Activated T-cell treated with anti-CD3 and anti-CD28 coated beads for 4 hours (primary cell): ENCODE data around the gene PCMTD2.

Experiments
- DNase-seq: peaks from one replicate; pipeline ENCODE4 v3.0.0-alpha.2; 2020

PCMTD2 gene

DNA sequence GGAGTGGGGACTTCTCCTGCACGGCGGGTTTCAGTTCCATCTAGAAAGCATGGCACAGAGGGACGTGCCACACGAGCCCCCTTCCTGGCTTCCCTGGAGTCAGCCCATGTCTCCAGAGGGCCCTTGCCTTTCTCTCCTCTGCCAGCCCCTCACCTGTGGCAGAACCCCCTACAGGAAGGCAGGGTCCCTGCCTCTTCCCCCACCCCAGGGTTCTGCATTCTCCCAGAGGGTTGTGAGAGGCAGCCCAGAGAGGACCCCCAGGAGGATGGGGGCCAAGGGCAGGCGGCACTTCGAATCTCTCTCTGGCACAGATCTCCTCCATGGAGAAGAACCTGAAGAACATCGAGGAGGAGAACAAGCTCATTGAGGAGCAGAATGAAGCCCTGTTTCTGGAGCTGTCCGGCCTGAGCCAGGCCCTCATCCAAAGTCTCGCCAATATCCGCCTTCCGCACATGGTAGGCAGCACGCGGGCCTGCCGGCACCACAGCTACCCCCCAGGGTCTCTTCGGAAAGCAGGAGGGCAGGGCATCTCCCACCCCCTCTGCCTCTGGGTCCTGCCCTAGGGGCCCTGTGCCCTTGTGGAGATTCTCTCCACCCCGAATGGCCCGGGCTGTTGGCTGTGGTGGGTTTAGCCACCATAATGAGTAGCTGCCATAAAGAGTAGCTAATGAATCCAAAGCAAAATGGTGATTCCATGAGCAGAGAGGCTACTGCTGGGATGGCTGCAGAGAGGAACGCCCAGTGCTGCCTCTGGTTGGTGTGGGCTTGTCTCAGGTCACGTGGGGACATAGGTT is 15.9 kb upstream of the PCMTD2 start:
- no peak for DNase-seq

DNA sequence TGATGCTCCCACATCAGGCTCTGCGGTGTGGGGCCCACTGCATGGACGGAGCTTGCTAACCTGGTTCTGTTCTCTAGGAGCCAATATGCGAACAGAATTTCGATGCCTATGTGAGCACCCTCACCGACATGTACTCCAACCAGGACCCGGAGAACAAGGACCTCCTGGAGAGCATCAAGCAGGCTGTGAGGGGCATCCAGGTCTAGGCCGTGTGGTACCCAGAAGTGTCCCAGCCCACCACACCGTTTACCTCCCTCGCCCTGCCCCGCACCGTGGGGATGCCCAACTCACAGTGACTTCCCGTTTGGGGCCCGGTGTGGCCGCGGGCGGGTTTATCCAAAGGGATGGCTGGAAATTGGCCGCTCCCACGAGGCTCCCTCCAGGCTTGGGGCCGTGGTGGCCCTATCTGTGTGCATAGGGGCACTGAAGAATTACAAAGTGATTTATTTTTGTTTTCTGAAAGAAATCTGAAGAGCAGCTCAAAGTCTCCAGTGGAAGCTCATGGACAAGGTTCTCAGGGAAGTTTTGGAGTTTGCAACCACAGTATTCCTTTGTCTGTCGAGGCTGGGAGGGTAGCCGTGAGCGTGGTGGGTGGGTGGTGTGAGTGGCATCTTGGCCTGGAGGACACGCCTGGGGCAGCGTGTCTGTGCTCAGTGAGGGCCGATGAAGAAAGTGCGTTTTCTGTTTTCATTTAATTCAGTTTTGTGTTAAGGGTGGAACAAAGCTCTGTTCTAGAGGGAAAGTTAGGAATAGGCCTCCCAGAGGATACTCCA is 15.1 kb upstream of the PCMTD2 start:
- DNase-seq = no peak

DNA sequence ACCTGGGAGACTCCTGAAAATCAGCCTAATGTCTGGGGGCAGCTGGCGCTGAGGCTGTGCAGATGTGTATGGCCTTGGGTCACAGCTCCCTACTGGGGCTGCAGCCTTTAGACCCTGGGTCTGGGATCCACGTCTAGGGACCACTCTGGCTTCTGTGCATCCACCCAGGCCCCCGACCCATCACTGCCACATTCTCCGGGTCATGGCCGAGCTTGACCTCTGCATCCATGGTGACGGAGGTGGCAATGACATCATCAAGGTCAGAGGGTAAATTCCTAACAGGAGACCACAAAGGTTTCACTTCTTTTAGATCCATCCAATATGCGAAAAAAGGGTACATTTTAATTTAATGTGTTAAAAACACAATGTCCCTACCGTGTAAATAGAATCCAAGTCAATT is 14.5 kb upstream of the PCMTD2 start:
- DNase-seq = no peak

DNA sequence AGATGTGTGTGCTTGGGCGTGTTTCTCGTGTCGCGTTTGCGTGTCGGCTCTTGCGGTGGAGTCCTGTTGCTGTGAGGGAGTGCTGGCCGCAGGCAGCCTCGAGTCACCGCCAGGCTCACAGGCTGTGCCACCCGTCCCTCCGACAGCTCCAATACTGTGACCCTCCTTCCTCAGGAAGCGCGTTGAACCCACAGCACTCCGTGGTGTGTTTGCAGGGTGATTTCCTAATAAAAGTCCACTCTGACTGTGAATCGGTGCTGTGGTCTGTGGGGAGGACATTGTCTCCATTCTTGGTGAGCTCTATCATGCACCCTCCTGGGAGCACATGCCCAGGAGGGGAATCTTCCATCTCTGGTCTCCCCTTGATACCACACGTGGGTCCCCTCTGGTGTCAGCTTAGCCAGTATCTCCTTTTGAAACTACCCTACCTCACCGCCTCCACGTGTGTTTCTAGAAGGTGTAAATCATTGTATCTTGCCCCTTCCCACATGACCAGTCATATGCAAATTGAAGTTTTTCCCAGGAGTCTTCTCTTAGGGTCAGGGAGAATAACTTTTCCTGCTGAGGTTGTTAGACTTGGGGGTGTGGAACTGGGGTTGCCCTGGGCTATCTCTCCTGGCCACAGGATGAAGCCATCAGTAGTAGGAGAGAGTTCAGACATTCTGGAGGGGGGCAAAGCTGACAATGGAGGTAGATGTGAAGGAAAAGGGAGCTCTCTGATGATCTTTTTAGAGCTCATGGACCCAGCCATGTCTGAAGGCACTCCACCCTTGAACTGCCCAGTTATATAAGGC is 13.3 kb upstream of the PCMTD2 start:
- no peak for DNase-seq

DNA sequence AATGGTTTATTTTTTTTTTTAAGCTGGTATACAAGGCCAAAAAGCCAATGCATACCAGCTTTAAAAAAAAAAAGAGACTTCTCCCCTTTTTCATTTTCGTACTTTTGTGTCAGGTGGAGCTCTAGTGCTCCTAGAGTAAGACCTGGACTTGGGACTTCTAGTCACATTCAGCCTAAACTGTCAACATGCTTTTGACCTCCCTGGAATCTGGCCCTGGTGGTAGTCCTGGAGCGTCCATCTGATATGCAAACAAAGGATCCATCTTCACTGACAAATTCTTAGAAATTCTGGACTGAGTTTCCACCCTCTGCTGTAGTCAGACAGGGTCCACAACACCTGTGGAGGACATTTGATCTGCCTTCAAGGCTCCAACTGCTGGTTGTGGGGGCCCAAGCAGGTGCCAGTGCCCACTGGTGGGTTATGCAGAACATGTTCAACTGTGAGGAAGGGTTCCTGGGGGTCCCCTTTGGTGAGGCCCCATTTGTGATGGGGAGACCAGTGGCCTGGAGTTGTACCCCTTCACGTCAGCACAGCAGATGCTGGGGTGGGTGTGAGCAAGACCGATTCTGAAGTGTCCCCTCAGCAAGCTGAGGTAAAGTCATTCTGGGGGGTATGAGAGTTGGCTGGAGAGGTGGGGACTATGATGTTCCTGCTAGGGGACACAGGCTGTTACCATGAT is 12.6 kb upstream of the PCMTD2 start:
- DNase-seq = no peak

DNA sequence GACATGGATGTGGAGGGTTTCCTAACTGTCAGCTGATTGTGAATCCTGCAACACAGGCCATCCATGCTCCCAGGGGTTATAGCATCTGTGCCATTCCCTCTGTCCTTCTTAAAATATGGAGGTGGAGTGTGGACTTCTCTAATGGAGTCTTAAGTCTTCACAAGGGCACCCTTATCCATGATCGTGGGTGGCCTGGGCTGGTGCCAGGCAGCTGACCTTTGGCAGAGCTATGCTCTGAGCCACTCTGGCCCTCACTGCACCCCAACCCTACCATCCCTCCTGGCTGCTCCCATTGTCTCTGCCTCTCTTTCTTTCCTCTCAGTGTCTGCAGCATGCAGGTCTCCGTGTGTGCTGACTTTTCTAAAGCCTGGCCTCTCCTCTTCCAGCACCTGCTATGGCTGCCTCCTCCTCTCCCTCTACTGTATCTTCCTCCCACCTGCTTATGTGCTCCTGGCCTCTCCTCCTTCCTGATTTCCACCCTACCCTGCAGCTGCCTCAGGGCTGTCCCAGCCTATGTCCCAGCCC is 11.2 kb upstream of the PCMTD2 start:
- DNase-seq = no peak

DNA sequence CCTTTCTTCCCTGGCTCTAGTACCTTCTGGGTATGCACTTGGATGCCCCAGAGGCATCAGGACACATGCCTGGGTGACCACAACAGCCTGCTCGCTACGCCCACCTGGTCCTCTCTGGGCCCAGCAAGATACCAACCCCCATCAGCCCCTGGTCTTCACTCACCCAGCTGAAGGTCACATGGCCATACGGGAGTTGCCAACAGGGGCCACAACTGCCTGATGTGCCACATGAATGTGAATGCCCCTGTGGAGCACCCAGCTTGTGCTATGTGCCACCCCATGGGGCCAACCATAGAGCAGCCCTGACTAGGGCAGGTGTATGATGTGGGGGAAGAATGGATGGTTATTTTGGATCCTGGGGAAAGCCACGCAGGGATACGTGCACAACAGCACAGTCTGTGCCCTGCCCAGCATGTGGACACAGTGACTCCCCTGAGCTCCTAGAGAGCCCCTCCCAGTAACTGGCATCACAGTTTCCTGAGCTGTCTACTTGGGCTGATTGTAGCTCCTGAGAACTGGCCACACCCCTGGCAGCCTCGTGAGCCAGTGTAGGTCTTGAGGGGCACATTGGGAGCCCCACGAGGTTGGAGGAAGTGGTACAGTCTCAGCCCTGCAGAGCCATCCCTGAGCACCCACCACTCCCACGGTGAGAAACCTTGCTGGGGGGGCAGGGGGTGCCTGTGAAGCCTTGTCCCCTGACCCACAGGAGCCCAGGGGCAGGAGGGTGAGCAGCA is 10.5 kb upstream of the PCMTD2 start:
- no peak for DNase-seq

DNA sequence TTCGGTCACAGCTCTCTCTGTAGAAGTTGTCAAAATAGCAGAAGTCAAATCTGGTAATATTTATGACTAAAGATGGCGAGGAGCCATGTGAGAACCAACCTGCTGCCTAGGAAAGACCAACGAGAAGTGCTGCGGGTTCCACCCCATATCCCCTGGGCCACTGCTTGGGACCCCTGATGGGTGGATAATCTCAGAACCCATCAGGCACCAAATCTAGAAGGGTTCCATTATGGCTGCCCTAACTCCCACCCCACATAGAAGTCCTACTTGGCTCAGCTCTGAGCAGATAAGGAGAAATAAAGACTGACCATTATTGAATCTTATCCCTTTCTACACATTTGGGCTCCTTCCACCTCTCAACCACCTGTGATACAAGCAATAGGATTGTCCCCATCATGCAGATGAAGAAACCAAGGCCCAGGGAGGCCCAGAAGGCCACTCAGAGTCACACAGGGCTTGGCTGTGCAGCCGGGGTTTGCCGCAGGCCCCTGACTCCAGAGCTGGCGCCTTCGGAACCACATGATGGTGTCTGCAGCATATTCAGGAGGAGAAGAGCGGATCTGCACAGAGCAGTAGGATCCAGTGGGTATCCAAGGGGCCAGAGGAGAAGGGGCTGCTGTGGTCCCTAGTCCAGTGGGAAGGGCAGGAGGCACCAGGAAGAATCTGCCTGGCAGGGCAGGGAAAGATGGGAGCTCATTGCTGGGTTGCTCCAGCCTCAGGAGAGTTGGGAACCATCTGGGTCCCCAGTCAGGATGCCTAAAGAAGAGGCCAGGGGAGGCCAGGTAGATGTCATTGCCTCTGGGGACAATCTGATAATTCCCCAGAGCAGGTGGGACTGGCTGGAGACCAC is 9.6 kb upstream of the PCMTD2 start:
- no peak for DNase-seq

DNA sequence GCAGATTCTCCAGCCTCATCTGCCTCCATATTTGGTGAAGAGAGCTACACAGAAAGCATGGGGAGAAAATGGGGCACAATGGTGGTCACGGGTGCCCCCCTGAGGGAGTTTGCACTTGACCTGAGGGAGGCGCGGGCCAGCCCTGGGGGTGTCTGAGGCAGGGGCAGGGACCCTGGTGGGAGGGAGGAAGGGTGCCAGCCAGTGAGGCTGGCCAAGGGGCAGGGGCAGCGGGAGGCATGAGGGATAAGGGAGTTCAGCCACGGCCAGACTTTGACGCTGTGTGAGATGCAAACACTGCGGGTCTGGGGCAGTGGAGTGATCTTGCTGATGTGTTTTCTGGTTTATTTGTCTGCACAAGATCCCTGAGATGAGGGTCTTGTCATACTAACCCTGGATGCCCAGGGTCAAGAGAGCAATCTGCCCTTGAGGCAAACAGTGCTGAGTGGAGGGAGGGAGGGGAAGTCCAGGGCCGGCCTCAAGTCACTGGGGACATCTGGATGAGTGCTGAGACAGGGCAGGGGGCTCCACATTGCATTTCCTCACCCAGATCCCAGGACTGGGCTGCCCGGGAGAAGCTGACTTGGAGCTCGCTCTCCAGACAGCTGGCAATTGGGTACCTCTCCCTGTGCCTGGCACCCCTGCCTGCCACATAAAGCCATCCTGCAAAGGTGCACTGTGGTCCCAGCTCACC is 8.8 kb upstream of the PCMTD2 start:
- DNase-seq = no peak

DNA sequence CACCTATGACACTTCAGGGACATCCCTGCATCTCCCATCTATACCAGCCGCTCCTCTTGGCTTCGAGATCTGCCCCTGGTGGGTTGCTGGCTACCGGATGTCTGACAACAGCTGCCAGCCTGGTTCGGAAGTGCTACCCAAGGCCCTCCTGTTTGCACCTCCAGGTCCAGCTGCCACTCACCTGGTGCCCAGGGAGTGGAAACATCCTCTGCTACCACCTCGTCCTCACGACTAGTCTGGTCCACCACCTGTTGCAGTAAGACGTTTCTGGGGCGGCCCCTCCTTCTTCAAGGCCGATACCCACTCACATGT is 8.3 kb upstream of the PCMTD2 start:
- no peak for DNase-seq

DNA sequence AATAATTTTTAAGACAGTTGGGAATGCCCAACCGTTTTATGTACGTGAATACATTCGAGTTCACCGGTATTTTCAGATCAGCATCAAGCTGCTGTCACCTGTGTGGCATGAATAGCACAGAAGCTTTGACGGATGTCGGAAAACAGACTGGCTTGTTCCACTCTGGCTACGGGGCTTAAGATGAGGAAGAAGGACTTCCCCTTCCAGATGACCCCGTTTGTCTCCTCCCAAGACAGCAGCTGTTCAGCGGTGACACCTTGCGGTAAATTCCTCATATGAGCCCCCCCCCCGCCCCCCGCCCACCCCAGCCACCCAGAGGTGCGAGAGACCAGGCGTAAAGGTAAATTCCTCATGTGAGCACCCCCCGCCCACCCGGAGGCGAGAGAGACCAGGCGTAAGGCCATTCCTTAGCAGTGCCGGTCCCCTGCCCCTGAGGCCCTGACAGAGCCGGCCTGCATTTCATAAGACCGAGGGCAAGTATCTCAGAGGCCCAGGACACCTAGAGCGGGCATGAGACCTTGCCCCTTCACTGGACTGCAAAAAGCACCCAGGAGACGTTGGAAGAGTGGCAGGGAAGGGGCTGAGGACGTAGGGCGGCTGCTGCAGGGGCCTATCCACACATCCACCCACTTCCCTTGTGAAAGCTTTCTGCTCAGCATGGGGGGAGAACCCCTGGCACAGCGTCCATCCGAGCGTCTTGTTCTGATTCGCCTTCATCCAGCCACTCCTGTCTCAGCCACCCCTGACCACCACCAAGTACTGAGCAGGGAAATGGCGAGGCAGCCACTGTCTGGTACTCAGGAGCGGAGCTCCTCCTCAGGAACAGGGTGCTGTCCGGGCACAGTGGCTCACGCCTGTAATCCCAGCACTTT is 7.3 kb upstream of the PCMTD2 start:
- DNase-seq = no peak

DNA sequence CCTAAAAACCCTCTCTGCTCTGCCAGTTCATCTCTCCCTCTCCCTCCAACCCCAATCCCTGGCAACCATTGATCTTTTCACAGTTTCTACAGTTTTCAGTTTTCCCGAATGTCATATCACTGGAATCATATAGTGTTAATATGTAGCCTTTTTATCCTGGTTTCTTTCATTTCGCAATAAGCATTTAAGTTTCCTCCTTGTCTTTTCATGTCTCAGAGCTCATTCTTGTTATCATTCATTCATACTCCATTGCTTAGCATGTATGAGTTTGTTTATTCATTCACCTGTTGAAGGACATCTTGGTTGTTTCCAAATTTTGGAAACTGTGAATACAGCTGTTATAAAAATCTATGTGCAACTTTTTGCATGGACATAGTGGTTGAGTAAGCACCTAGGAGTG is 5.5 kb upstream of the PCMTD2 start:
- DNase-seq = no peak

DNA sequence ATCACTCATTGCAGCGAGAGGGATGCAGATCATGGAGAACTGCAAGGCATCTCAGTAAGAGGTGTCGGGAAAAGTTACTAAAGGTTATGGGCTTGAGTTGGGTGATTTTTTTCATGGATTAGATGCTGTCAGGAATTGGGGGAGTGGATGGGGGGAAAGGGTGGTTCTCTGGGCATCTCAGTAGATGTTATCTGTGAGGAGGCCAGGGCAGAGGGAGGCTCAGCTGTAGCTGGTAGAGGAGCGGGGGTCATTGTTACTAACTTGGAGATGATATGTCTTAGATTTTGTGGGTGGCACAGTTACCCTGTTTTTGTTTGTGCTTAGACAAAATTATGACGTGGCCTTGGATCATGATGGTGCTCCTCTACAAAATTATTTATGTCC is 2.6 kb upstream of the PCMTD2 start:
- no peak for DNase-seq

DNA sequence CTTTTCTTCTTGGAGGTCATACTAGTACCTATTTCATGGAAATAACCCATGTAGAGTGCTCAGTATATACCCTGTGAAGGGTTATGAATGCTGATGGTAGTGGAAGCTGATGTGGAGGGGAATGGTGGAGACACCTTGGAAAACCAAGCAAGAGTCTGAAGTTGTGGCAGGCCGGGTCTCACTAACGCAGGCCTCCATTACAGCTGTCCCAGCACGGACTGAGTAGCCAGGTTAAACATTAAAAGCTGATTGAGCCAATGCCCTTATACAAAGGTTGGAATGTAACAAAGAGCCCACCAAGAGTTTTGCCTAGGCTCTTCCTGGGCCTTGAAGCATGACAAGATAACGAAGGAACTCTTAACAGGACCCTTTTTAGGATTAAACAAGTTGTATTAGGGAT is 2.1 kb upstream of the PCMTD2 start:
- no peak for DNase-seq

DNA sequence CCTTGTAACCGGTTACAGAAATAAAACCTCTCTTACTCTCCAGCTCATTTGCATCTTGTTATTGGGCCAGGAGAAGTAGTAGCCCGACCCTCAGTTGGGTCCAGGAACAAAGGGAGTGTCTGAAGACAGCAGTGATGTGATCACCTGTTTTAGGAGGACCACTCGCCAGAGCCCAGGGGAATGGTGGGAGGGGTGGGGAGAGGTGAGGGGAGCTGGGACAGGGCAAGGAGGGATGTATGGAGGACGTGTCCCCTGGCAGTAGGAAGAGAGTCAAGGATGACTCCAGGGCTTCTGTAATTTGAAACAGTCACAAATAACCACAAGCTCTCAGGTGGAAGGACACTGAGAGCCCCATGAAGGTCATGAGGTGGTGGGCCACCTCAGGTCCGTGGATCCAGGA is 1.4 kb upstream of the PCMTD2 start:
- no peak for DNase-seq

DNA sequence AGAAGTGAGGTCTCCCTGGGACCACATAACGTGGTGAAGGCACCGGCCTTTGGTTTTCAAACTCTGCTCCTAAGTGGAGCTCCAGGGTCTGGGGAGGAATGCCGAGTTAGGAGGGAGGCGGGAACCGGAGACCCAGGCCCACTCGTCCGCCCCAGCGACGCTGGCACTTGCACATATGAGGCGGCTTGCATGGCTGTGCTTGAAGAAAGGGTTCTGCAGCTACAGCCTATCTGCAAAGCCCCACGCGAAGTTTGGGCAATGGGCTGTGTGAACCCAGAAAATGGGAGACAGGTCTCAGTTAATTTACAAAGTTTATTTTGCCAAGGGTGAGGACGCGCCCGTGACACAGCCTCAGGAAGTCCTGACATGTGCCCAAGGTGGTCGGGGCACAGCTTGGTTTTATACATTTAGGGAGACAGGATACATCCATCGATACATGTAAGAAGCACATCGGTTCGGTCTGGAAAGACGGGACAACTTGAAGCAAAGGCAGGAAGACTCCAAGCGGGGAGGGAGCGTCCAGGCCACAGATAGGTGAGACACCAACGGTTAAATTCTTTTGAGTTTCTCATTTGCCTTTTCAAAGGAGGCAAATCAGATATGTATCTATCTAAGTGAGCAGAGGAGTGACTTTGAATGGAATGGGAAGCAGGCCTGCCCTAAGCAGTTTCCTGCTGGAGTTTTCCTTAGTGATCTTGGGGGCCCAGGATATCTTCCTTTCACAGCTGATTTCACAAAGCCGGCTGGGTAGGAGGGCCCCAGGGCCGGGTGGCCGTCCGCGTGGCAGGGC is 782 bp upstream of the PCMTD2 start:
- no peak for DNase-seq

DNA sequence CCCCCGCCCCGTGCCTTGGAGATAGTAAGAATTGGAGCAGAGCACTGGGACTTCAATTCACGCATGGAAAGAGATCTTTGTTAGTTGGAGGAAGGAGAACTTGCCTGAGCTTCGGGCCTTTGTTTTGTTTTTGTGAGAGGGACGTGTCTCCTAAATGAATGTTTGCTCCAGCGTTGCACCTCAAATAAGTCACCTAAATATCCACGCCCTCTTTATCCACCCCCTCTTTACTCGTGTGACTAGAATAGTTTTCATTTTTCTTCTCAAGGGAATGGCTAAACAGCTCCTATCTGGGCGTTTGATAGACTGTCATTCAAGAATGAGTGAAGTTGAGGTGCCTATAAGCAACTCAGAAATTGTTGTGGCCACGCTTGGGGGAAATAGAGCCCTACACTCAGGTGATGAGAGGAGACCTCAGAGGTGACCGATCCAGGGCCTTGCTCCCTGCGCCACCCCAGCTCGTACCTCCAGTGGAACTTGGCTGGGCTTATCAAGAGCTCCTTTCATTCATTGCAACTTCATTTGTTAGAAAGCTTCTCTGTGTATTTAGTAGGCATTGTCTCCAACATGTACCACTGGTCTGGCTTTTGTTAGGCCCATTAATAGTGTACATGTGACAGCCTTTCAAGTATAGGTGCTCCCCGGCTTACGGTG is 861 bp downstream of the PCMTD2 start:
- DNase-seq = no peak

DNA sequence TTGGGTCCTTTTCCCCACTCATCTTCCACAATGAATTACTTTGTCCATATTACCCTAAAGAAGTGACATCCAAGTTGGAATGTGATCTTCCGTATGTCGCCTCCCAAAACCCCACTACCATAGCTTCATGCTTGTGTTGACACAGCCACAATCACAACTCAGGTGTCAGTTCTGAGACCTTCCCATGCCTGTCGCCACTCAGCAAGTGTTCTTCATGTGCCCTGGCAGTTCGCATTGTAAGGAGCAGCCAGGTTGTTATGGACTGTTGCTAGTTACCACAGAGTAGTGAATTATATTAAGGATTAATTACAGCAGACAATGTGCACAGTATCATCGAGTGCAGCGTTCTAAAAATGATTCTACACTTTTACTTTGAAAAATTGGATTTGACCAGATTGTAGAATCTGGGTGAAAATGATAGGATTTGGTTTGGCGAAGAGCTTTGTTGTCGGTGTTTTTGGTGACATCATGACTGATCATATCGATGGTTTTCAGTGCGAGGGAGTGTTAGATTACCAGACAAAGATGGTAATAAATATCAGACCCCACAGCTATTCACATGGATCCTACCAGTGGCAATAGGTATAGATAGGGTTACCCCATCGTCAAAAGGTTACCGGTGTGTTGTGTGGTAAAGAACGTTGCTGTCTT is 1.7 kb downstream of the PCMTD2 start:
- no peak for DNase-seq
